SK-N-MC (cell line): ENCODE data around the gene AMZ1.

Source experiments
- DNase-seq: peaks from one replicate; pipeline ENCODE4 v3.0.0-alpha.2; 2011; ENCODE audit warnings: low read depth, low spot score
- H3K27ac ChIP-seq: fragments of 200-600 bp; sonication (generic); 2 replicates; pipeline ENCODE4 v1.5.1; 2016; ENCODE audit warnings: mixed run types
- H3K36me3 ChIP-seq: fragments of 200-600 bp; sonication (generic); 2 replicates; pipeline ENCODE4 v1.6.1; 2017; ENCODE audit warnings: antibody characterized with exemption, low read length, mixed read lengths; ENCODE audit not compliant: insufficient read depth
- H3K4me3 ChIP-seq: fragments of 200-600 bp; sonication (generic); 2 replicates; pipeline ENCODE4 v1.5.1; 2016
- H3K9ac ChIP-seq: fragments of 200-600 bp; sonication (generic); 2 replicates; pipeline ENCODE4 v1.8.0; 2017; ENCODE audit warnings: mixed run types, mixed read lengths; ENCODE audit not compliant: insufficient read length
- H3K9me3 ChIP-seq: fragments of 200-600 bp; sonication (generic); 2 replicates; pipeline ENCODE4 v1.6.1; 2017; ENCODE audit warnings: low read depth, mild to moderate bottlenecking, antibody characterized with exemption, low read length, moderate library complexity, mixed read lengths
- EZH2 ChIP-seq: fragments of 200-600 bp; sonication (generic); IDR thresholded peaks from one replicate; pipeline ENCODE4 v1.6.1; 2017; ENCODE audit warnings: antibody characterized with exemption
- FOXP2 ChIP-seq: optimal IDR thresholded peaks from 2 replicates; pipeline ENCODE3; 2011; ENCODE audit warnings: mild to moderate bottlenecking, moderate library complexity; ENCODE audit not compliant: insufficient read depth; ENCODE audit errors: extremely low read length, control extremely low read depth
- POLR2AphosphoS5 ChIP-seq: IDR thresholded peaks from 2 replicates; pipeline ENCODE4 v1.6.1; 2012; ENCODE audit warnings: mild to moderate bottlenecking, low read depth, low read length, borderline replicate concordance

Gene AMZ1

GRCh38 chr7:2715341-2716231 is 27.6 kb downstream of the AMZ1 start:
- no peak overlapping the region for H3K27ac ChIP-seq
- H3K4me3 ChIP-seq: no peak overlapping the region
- TF ChIP-seq FOXP2 (no peak), EZH2 (no peak), POLR2AphosphoS5 (no peak)
- no peak overlapping the region for H3K9ac ChIP-seq
- no peaks in the 10 kb centered on the region for H3K36me3 ChIP-seq
- DNase-seq: no peak
- no peaks in the 10 kb centered on the region for H3K9me3 ChIP-seq

- Histone ChIP-seq H3K27ac (no peak overlapping the region), H3K4me3 (no peak overlapping the region), H3K9ac (no peak overlapping the region), H3K9me3 (no peaks in the 10 kb centered on the region), H3K36me3 (no peaks in the 10 kb centered on the region)
- no peak for TF ChIP-seq FOXP2
- no peak for TF ChIP-seq POLR2AphosphoS5
- no peak for TF ChIP-seq EZH2
- DNase-seq: no peak
Observed at GRCh38 chr7:2716488-2716887, 28.5 kb downstream of the AMZ1 start.

GRCh38 chr7:2716906-2717292 is 28.9 kb downstream of the AMZ1 start:
- no peak for TF ChIP-seq FOXP2
- no peak for TF ChIP-seq EZH2
- no peak for TF ChIP-seq POLR2AphosphoS5
- Histone ChIP-seq H3K9me3 (no peaks in the 10 kb centered on the region), H3K36me3 (no peaks in the 10 kb centered on the region), H3K4me3 (no peak overlapping the region), H3K27ac (no peak overlapping the region), H3K9ac (no peak overlapping the region)
- no peak for DNase-seq

GRCh38 chr7:2717293-2718261 is 29.6 kb downstream of the AMZ1 start:
- Histone ChIP-seq H3K9ac (no peak overlapping the region), H3K4me3 (no peak overlapping the region), H3K27ac (no peak overlapping the region), H3K36me3 (no peaks in the 10 kb centered on the region), H3K9me3 (no peaks in the 10 kb centered on the region)
- DNase-seq: no peak
- no peak for TF ChIP-seq EZH2
- TF ChIP-seq FOXP2: no peak

- Histone ChIP-seq H3K4me3 (no peak overlapping the region), H3K27ac (no peak overlapping the region), H3K9me3 (no peaks in the 10 kb centered on the region), H3K9ac (no peak overlapping the region), H3K36me3 (no peaks in the 10 kb centered on the region)
- TF ChIP-seq POLR2AphosphoS5: no peak
- TF ChIP-seq EZH2: no peak
- no peak for TF ChIP-seq FOXP2
- DNase-seq: no peak
Observed at GRCh38 chr7:2718296-2718965, 30.4 kb downstream of the AMZ1 start.

GRCh38 chr7:2719007-2719406 is 31.0 kb downstream of the AMZ1 start:
- Histone ChIP-seq H3K9me3 (no peaks in the 10 kb centered on the region), H3K27ac (no peak overlapping the region), H3K9ac (no peak overlapping the region), H3K36me3 (no peaks in the 10 kb centered on the region), H3K4me3 (no peak overlapping the region)
- no peak for DNase-seq
- TF ChIP-seq POLR2AphosphoS5 (no peak), FOXP2 (no peak), EZH2 (no peak)

- H3K9me3 ChIP-seq: no peaks in the 10 kb centered on the region
- H3K9ac ChIP-seq: no peak overlapping the region
- no peak overlapping the region for H3K4me3 ChIP-seq
- H3K27ac ChIP-seq: no peak overlapping the region
- no peak for DNase-seq
- TF ChIP-seq FOXP2 (no peak), POLR2AphosphoS5 (no peak), EZH2 (no peak)
- no peaks in the 10 kb centered on the region for H3K36me3 ChIP-seq
Observed at GRCh38 chr7:2720024-2720423, 32.0 kb downstream of the AMZ1 start.

- no peaks in the 10 kb centered on the region for H3K9me3 ChIP-seq
- H3K36me3 ChIP-seq: no peaks in the 10 kb centered on the region; the same call in 1 of the 2 replicates
- no peak overlapping the region for H3K9ac ChIP-seq
- H3K4me3 ChIP-seq: no peak overlapping the region
- no peak for DNase-seq
- H3K27ac ChIP-seq: no peak overlapping the region
- TF ChIP-seq FOXP2 (no peak), POLR2AphosphoS5 (no peak)
Observed at GRCh38 chr7:2721842-2722241, 33.8 kb downstream of the AMZ1 start.
